Brain microvascular endothelial cell (primary cell): Measurements from ENCODE around the gene DQX1.

Source experiments
- DNase-seq: peaks from one replicate; pipeline ENCODE4 v3.0.0-alpha.2; 2020
- H3K27ac ChIP-seq: fragments of 250-450 bp; sonication (Bioruptor Pico); 2 replicates; pipeline ENCODE4 v1.5.1; 2020; ENCODE audit warnings: mild to moderate bottlenecking, moderate library complexity
- H3K27me3 ChIP-seq: fragments of 250-450 bp; sonication (Bioruptor Pico); replicated peaks from 2 replicates; pipeline ENCODE4 v1.5.1; 2020; ENCODE audit warnings: mild to moderate bottlenecking
- H3K36me3 ChIP-seq: fragments of 250-450 bp; sonication (Bioruptor Pico); replicated peaks from 2 replicates; pipeline ENCODE4 v1.5.1; 2020; ENCODE audit warnings: mild to moderate bottlenecking
- H3K4me3 ChIP-seq: 2 replicates; pipeline ENCODE4 v1.5.1; 2011; ENCODE audit warnings: low read depth, mild to moderate bottlenecking, control low read depth, low read length, moderate library complexity
- CTCF ChIP-seq: IDR thresholded peaks from 2 replicates; pipeline ENCODE4 v1.5.1; 2011; ENCODE audit warnings: low read depth, mild to moderate bottlenecking, moderate library complexity, low read length, control low read depth, inconsistent platforms; ENCODE audit errors: missing control alignments
- in situ Hi-C: cut with HindIII; loops from 2 replicates; pipeline ENCODE4 v1.10.0; 2017; ENCODE audit warnings: low sequenced_read_pairs, low pct_ligation_motif_present

DQX1 gene

GRCh38 chr2:74526649-74527230 is 709 bp upstream of the DQX1 start:
- Histone ChIP-seq H3K36me3 (peaks cover 17% of the 10 kb centered on the region), H3K27me3 (no peaks in the 10 kb centered on the region), H3K4me3 (no peak overlapping the region), H3K27ac (no peak overlapping the region)
- TF ChIP-seq CTCF, result no peak
- in situ Hi-C loops, result no loop called here
- DNase-seq, result no peak

- no peak overlapping the region for H3K4me3 ChIP-seq
Observed at GRCh38 chr2:74524955-74525716, 895 bp downstream of the DQX1 start.

GRCh38 chr2:74524005-74524404 is 2.0 kb downstream of the DQX1 start:
- no peak overlapping the region for H3K4me3 ChIP-seq
- no peak for DNase-seq
- H3K36me3 ChIP-seq, result peaks cover 17% of the 10 kb centered on the region
- no peak overlapping the region for H3K27ac ChIP-seq
- peaks cover 9% of the 10 kb centered on the region for H3K27me3 ChIP-seq
- in situ Hi-C loops, result no loop called here
- no peak for TF ChIP-seq CTCF

More at GRCh38 chr2:74524955-74525716, 895 bp downstream of the DQX1 start:
- no peak for DNase-seq
- Histone ChIP-seq H3K27me3 (peaks cover under 1% of the 10 kb centered on the region), H3K36me3 (peaks cover 17% of the 10 kb centered on the region), H3K27ac (no peak overlapping the region)
- in situ Hi-C loops, result no loop called here
- no peak for TF ChIP-seq CTCF

GRCh38 chr2:74522516-74522915 is 3.5 kb downstream of the DQX1 start:
- TF ChIP-seq CTCF, result no peak
- no peak for DNase-seq
- Histone ChIP-seq H3K4me3 (no peak overlapping the region), H3K27me3 (peaks cover 11% of the 10 kb centered on the region), H3K36me3 (peaks cover 17% of the 10 kb centered on the region), H3K27ac (no peak overlapping the region)
- in situ Hi-C loops, result no loop called here

- no peak overlapping the region for H3K4me3 ChIP-seq
- peaks cover 67% of the 10 kb centered on the region for H3K27me3 ChIP-seq
- no peaks in the 10 kb centered on the region for H3K36me3 ChIP-seq
- no peak for TF ChIP-seq CTCF
- H3K27ac ChIP-seq, result no peak overlapping the region
- DNase-seq, result no peak
- in situ Hi-C loops, result no loop called here
Observed at GRCh38 chr2:74516650-74517049, 9.4 kb downstream of the DQX1 start.
